ENCODE measurements around the gene CYP3A4. TPM values are rescaled to one million over a fixed set of nuclear protein-coding genes. Genes with fewer than 3 reads are reported as not detected.

The CYP3A4 gene
- total RNA-seq, 4 donors from 2014 or later: 10.0 to 44.9 (median 22.1) TPM; not detected in 1

GRCh38 chr7:99734987-99735386 is 49.0 kb downstream of the CYP3A4 start, which contains the start of gene CYP3A7:
TSS of gene CYP3A7 (minus strand) at chr7:99735196. CDS start at chr7:99735093, 103 bp downstream.
- in situ Hi-C loops (cut with MboI; ENCODE audit: low pct_ligation_motif_present in 1 of 4, low pct_unique_long_range_greater_than_20kb in 1 of 4, low sequenced_read_pairs in 3 of 4): no loop called here
- Histone ChIP-seq H3K36me3 (no peaks in the 10 kb centered on the region), H3K27me3 (no peaks in the 10 kb centered on the region), H3K27ac (no peak within 1 kb of the TSS), H3K9me3 (no peaks in the 10 kb centered on the region), H3K4me1 (no peaks in the 10 kb centered on the region), H3K4me3 (no peak within 1 kb of the TSS)
- no peak for TF ChIP-seq POLR2AphosphoS5 (IDR thresholded peaks at IDR 0.05)
- TF ChIP-seq POLR2A (IDR thresholded peaks at IDR 0.05): no peak
- TF ChIP-seq EP300 (IDR thresholded peaks at IDR 0.05; ENCODE audit: low read depth): no peak
- no peak for TF ChIP-seq CTCF (IDR thresholded peaks at IDR 0.05)
- DNase-seq: no peak
- 60 to 80% methylated on average over 1 to 5 of the region's 5 CpGs for WGBS, 2 donors (ENCODE audit: low coverage in 1 of 2)
- intact Hi-C loops (cut with DNase I; ENCODE audit: low total_unique reads): no loop called here

- in situ Hi-C loops (cut with MboI; ENCODE audit: low pct_ligation_motif_present in 1 of 4, low pct_unique_long_range_greater_than_20kb in 1 of 4, low sequenced_read_pairs in 3 of 4): no loop called here
- H3K4me3 ChIP-seq: no peak overlapping the region
- H3K27me3 ChIP-seq: no peaks in the 10 kb centered on the region
- no peaks in the 10 kb centered on the region for H3K9me3 ChIP-seq
- H3K36me3 ChIP-seq: no peaks in the 10 kb centered on the region
- no peak for TF ChIP-seq CTCF (IDR thresholded peaks at IDR 0.05)
- no peak for TF ChIP-seq EP300 (IDR thresholded peaks at IDR 0.05; ENCODE audit: low read depth)
- TF ChIP-seq POLR2A (IDR thresholded peaks at IDR 0.05): no peak
- no peak for TF ChIP-seq POLR2AphosphoS5 (IDR thresholded peaks at IDR 0.05)
- H3K27ac ChIP-seq: no peak overlapping the region
- H3K4me1 ChIP-seq: no peaks in the 10 kb centered on the region
- intact Hi-C loops (cut with DNase I; ENCODE audit: low total_unique reads): no loop called here
- no peak for DNase-seq
- 92 to 100% methylated on average over 2 of the region's 2 CpGs for WGBS, 2 donors (ENCODE audit: low coverage in 1 of 2)
These were observed 50.5 kb downstream of the CYP3A4 start for GRCh38 chr7:99733448-99733847.

- H3K4me1 ChIP-seq: no peaks in the 10 kb centered on the region
- no peak for DNase-seq
- H3K4me3 ChIP-seq: no peak overlapping the region
- H3K27ac ChIP-seq: no peak overlapping the region
- TF ChIP-seq CTCF (IDR thresholded peaks at IDR 0.05) (no peak), POLR2A (IDR thresholded peaks at IDR 0.05) (no peak), POLR2AphosphoS5 (IDR thresholded peaks at IDR 0.05) (no peak), EP300 (IDR thresholded peaks at IDR 0.05; ENCODE audit: low read depth) (no peak)
- in situ Hi-C loops (cut with MboI; ENCODE audit: low pct_ligation_motif_present in 1 of 4, low pct_unique_long_range_greater_than_20kb in 1 of 4, low sequenced_read_pairs in 3 of 4) (no loop called here), intact Hi-C loops (cut with DNase I; ENCODE audit: low total_unique reads) (no loop called here)
- H3K9me3 ChIP-seq: no peaks in the 10 kb centered on the region
- WGBS, 2 donors (ENCODE audit: low coverage in 1 of 2): 88% methylated on average over 3 of the region's 3 CpGs; no CpG with 5 or more reads in 1 of the 2 donors
- H3K27me3 ChIP-seq: no peaks in the 10 kb centered on the region
- H3K36me3 ChIP-seq: no peaks in the 10 kb centered on the region
These were observed 51.0 kb downstream of the CYP3A4 start for GRCh38 chr7:99733003-99733402.

GRCh38 chr7:99731638-99732374 is 52.2 kb downstream of the CYP3A4 start:
- DNase-seq: no peak
- intact Hi-C loops (cut with DNase I; ENCODE audit: low total_unique reads): no loop called here
- no peak for TF ChIP-seq CTCF (IDR thresholded peaks at IDR 0.05)
- TF ChIP-seq POLR2AphosphoS5 (IDR thresholded peaks at IDR 0.05): no peak
- TF ChIP-seq EP300 (IDR thresholded peaks at IDR 0.05; ENCODE audit: low read depth): no peak
- no peak for TF ChIP-seq POLR2A (IDR thresholded peaks at IDR 0.05)
- in situ Hi-C loops (cut with MboI; ENCODE audit: low pct_ligation_motif_present in 1 of 4, low pct_unique_long_range_greater_than_20kb in 1 of 4, low sequenced_read_pairs in 3 of 4): no loop called here
- 91 to 94% methylated on average over 2 to 4 of the region's 4 CpGs for WGBS, 2 donors (ENCODE audit: low coverage in 1 of 2)
- Histone ChIP-seq H3K4me1 (no peaks in the 10 kb centered on the region), H3K36me3 (no peaks in the 10 kb centered on the region), H3K27me3 (no peaks in the 10 kb centered on the region), H3K9me3 (no peaks in the 10 kb centered on the region), H3K27ac (no peak overlapping the region), H3K4me3 (no peak overlapping the region)

Data from transverse colon (tissue), 4 donors.